Effector CD4-positive, alpha-beta T cell (primary cell): ENCODE results near the gene FAM98C.

Experiments
- DNase-seq: peaks from one replicate; pipeline ENCODE4 v3.0.0-alpha.2; 2020

The FAM98C gene

DNA sequence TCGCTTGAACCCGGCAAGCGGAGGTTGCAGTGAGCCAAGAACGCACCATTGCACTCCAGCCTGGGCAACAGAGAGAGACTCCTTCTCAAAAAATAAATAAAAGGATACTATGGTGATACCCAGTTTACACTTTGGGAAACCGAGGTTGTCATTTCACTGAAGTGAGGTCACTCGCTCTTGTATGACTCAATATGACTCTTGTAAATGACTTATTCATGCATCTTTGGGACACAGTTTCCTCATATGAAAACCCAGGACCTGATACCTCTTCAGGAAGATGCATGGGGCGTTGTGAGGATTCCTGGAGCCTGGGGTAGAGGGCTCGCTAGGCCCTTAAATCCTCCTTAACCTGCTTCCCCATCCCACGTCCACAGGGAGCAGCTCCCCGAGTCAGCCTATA lies 24.0 kb upstream of the FAM98C start:
- DNase-seq = no peak

DNA sequence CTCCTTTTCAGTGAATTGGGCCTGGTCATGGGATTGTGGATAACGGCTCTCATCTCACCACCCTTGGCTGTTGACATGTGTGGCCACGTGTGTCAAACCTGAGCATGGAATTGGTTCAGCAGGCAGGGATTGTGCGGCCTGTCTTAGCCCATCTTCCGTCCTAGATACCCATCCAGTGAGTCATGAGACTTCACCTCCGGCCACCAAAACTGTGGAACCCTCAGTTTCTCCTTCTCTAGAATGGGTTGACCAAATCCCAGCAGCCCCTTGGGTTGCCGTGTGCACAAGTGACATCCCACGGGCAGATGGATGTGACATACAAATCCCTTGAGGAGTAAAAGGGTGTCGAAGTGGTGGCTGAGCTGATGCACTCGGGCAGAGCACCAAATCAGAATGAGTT lies 21.8 kb upstream of the FAM98C start:
- no peak for DNase-seq

GRCh38 chr19:38383184-38383583 lies 19.7 kb upstream of the FAM98C start:
- DNase-seq = no peak

GRCh38 chr19:38383743-38384142 lies 19.1 kb upstream of the FAM98C start:
- DNase-seq = no peak

- no peak for DNase-seq
These were observed 18.5 kb upstream of the FAM98C start for GRCh38 chr19:38384209-38385027.

DNA sequence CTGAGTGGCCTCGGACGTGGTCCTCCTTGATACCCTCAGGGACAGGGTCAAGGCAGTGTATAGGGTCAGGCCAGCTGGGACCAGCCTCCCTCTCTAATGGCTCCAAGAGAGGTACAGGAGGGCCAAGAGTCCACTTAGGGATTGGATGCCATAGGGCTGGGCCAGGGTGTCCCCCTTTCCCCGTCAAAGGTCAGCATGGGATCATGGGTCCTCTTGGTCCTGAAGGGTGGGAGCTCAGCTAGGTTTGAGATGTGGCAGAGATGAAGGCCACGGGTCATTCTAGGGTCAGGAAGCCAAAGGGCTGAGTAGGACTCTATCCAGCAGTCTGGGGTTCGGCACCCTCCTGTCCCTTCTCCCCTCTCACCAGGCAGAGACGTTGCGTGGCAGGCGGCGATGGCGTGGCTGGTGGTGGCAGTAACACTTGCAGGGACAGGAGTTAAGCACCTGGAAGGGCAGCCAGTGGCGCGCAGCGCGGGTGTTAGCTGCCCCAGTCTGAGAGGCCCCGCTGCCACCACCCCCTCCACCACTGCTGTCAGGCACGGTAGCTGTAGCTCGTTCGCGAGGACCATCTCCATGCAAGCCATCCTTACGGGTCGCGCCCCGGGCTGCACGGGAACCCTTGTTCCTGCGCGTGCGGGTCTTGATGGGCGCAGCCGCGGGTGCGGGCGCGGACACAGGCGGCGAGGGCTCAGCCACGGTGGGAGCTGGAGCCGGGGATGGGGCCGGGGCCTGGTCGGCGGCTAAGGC lies 17.7 kb upstream of the FAM98C start:
- DNase-seq = no peak

GRCh38 chr19:38385804-38386257 lies 17.1 kb upstream of the FAM98C start:
- DNase-seq = no peak

- no peak for DNase-seq
These were observed 16.5 kb upstream of the FAM98C start for GRCh38 chr19:38386300-38386970.

- no peak for DNase-seq
These were observed 15.8 kb upstream of the FAM98C start for GRCh38 chr19:38386971-38387549.

DNA sequence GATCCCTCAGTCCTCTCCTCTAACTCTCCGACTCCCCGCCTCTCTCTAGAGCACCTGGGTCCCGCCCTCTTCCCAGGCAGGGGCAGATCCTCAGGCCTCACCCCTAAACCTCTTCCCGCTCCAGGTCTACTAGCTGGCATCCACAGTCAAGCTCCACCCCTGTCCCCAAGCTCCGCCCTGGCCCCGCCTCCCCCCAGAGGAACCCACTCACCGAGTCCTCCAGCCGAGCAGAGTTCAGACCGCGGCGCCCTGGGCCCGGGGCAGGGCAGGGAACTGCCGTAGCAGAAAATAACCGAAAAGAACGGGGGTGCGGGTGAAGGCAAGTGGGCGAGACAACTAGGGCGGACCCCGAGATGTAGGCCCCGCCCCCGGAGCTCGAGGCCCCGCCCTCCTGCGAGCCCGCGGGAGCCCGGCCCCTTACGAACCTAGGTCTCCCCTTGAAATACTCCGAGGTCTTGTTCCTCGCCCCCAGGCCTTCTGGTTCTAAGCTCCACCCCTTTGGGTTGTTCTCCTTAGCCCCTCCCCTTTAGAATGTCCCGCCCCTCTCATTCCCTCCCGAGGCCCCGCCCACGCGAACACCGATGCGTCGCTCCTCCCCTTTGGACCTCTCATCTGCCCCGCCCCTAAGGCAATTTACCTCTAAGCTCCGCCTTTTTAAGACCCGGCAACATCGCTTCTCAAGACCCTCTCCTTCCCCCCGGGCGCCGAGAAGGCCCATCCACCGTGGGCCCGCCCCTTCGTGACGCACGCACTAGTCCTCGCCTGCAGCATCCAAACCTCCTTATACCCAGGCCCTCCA lies 15.1 kb upstream of the FAM98C start, which contains the start of gene GGN:
GGN (minus strand) TSS at position 485 of the 799 bp plus-strand sequence. CDS start 773 bp downstream, outside the sequence.
- DNase-seq = peak; percentile 70

DNA sequence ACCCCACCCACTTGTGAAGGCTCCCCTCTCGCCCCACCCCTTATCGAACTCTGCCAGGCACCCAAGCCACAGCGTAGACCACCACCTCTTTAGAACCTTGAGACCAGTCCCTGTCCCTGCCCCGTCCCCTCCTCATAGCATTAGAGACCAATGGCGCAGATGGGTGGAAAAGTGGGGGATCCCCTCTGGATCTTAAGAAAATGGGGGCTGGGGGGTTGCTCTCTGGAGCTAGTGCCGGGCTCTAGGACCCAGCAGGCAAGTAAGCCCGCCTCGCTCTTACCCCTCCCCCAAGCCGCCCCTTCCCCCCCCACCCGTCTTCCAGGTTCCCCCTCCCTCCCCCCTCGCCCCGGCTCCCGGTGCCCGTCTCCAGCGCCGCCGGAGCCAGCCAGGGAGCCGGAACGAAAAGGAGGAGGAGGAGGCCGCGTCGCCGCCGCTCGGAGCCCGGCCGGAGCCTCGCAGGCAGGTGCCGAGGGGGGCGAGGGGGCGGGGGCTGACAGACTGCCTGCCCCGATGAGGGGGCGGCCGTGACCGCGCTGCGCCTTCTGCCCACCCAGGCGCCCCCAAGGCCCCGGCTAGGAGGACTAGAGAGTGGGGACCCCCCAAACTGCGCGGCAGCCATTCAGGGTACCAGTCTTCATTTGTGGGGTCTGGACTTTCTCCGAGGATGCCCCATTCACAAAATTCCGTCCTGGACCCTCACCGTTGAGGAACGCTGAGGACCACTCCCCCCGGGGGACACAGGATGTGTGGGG lies 14.4 kb upstream of the FAM98C start, which contains the start of gene SPRED3:
SPRED3 (plus strand) TSS at position 349 of the 752 bp plus-strand sequence. CDS start 1,606 bp downstream, outside the sequence.
- DNase-seq = no peak

DNA sequence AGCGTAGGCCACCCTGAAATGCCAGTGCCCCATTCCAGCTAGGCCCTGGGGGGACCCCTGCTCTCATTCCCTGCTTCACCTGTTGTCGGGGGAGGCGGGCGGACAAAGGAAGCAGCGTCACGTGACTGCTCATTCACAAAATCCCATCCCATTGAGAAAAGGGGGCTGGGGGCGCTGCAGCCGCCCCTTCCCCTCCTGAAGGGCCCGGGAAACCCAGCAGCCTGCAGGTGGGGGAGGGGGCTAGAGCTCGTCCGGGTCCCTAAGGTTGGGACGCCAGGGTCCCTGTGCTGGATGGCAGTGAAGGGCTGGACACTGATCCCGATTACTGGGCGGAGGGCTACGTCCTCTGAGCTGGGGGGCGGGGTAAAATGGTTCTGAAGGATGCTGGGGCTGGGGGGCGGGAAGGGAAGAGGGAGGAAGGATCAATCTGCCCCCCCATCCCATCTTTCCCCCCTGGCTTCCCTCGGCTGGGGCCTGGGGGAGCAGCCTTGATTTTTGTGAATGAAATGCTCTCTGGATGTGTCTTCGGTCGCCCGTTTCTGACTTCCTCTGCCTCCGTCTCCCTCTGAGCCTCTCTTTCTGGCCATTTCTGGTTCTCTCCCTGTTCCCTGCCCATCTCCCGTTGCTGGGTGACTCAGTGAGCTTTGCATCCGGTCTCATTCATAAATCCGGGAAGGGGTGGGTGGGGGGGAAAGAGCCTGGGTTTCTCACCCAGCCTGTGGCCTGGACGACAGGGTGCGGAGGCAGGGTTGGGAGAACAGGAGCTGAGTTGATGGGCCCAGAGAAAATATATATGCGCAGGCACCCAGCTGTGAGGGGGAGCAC lies 13.6 kb upstream of the FAM98C start:
- no peak for DNase-seq

DNA sequence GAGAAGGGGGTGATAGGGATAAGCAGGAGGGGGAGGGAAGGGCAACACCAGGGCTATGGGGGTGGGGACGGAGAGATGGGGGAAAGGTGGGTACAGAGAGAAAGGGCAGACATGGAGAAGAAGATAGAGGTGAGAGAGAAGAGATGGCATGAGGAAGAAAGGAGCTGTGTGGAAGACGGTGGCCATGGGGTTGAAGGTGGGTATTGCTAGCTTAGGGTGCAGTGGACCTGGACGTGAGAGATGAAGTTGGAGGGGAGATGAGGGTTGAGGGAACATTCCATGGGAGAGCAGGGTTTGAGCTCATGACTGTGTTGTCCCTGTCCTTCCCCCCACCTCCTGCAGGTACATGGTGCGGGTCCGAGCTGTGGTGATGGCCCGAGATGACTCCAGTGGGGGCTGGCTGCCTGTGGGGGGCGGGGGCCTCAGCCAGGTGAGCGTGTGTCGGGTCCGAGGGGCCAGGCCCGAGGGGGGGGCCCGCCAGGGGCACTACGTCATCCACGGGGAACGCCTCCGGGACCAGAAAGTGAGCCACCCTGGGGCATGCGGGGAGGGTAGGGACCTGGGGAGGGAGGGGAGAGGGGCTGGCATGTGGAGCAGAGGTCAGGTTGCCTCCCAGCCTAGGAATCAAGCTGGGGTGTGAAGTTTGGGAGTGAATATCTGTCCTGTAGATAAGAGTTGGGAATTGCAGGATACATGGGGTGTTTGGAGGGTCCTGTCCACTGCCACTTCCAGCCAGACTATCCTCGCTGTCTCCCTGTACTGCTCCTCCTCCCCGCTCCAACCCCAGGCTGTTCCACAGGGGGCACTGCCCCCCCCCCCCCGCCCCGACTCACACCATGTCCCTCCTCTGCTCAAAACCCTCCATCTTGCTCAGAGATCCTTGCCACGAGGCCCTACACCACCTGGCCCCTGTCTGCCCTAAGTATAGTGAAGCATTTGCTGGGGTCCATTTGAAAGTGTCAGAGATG lies 12.7 kb upstream of the FAM98C start:
- DNase-seq = no peak

GRCh38 chr19:38391911-38392464 lies 10.9 kb upstream of the FAM98C start:
- no peak for DNase-seq

- DNase-seq = no peak
These were observed 10.1 kb upstream of the FAM98C start for GRCh38 chr19:38392707-38393308.

- DNase-seq = peak; percentile 44
These were observed 8.4 kb upstream of the FAM98C start for GRCh38 chr19:38394488-38394887.

DNA sequence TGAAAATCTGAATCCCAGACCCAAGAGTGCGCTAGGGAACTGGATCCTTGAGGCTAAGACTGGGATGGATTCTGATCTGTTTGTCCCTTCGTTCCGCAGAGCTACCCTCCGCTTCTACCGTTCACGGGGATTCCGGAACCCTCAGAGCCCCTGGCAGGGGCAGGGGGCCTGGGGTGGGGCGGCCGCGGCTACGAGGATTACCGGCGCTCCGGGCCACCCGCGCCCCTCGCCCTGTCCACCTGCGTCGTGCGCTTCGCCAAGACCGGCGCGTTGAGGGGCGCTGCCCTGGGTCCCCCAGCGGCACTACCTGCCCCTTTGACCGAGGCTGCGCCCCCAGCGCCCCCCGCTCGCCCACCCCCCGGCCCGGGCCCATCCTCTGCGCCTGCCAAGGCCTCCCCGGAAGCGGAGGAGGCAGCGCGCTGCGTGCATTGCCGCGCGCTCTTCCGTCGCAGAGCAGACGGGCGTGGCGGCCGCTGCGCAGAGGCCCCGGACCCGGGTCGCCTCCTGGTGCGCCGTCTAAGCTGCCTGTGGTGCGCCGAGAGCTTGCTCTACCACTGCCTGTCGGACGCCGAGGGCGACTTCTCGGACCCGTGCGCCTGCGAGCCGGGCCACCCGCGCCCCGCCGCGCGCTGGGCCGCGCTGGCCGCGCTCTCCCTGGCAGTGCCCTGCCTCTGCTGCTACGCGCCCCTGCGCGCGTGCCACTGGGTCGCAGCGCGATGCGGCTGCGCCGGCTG lies 7.3 kb upstream of the FAM98C start:
- no peak for DNase-seq

DNA sequence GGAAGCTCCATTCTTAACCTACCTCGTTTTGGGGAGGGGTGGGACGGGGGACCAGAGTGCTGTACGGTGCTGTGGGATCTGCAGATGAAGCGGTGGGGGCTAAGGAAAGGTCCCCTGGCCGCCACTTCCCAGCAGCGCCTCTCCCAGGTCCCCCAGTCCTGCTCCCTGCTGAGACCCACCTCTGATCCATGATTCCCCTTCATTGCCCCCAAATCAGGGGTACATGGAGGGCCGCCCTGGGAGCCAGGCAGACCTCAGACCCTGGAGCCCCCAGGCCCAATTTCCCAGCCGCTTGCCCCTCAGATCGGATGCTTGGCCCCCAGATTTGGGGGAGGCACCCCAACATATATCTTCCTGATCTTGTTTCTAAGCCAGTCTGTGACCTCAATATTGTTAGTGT lies 3.8 kb upstream of the FAM98C start:
- no peak for DNase-seq
